Ascending aorta (tissue), 2 donors: Measurements from ENCODE around the gene MGAT3. TPM values are rescaled to one million over a fixed set of nuclear protein-coding genes. Genes with fewer than 3 reads are reported as not detected.
"Not testable (repeated sequence)": the region's sequence is repeated elsewhere in the genome, so short reads cannot be mapped to it uniquely, and the experiment has no call there.

Source experiments
- DNase-seq, 2 donors: peaks; one replicate each; pipeline ENCODE4 v3.0.0-alpha.2; 2019; ENCODE audit warnings: low spot score in 2 of 2
- H3K27ac ChIP-seq, 2 donors: fragments of 200-600 bp; sonication (generic); one replicate each; pipeline ENCODE4 v1.5.1; 2016 to 2017; ENCODE audit warnings: mild to moderate bottlenecking in 1 of 2
- H3K27me3 ChIP-seq: fragments of 200-600 bp; sonication (generic); one replicate; pipeline ENCODE4 v1.5.1; 2017
- H3K36me3 ChIP-seq, 2 donors: fragments of 200-600 bp; sonication (generic); one replicate each; pipeline ENCODE4 v1.5.1; 2016
- H3K4me1 ChIP-seq, 2 donors: fragments of 200-600 bp; sonication (generic); one replicate each; pipeline ENCODE4 v1.5.1; 2016 to 2017; ENCODE audit warnings: mild to moderate bottlenecking in 1 of 2
- H3K4me3 ChIP-seq, 2 donors: fragments of 200-600 bp; sonication (generic); one replicate each; pipeline ENCODE4 v1.5.1; 2016 to 2017; ENCODE audit warnings: mild to moderate bottlenecking in 1 of 2
- H3K9me3 ChIP-seq, 2 donors: fragments of 200-600 bp; sonication (generic); one replicate each; pipeline ENCODE4 v1.5.1; 2016
- intact Hi-C: fragments of 100-400 bp; cut with DNase I; formaldehyde crosslinking; loops from one replicate; pipeline ENCODE4 v1.15.1; 2023
- total RNA-seq: library from RNA; depleted of rRNA; stranded (reverse); fragments of >200 nt; gene quantifications from one replicate; pipeline ENCODE4 v1.1.0, GENCODE V29; 2016
- TF ChIP-seq, protein P1 (sequence below), 3 experiments: fragments of 200-600 bp in 2 of 3; fragments of 450-650 bp in 1 of 3; sonication (generic) in 2 of 3; IDR thresholded peaks; one replicate each; pipeline ENCODE4 v1.5.1; 2016 to 2019; ENCODE audit warnings: antibody characterized with exemption in 3 of 3, mild to moderate bottlenecking in 1 of 3, moderate library complexity in 1 of 3

Gene MGAT3
- total RNA-seq, 1 donor from 2014 or later = 9.8 TPM

GRCh38 chr22:39518144-39518786 is 61.5 kb downstream of the MGAT3 start:
- TF ChIP-seq, protein P1, sequence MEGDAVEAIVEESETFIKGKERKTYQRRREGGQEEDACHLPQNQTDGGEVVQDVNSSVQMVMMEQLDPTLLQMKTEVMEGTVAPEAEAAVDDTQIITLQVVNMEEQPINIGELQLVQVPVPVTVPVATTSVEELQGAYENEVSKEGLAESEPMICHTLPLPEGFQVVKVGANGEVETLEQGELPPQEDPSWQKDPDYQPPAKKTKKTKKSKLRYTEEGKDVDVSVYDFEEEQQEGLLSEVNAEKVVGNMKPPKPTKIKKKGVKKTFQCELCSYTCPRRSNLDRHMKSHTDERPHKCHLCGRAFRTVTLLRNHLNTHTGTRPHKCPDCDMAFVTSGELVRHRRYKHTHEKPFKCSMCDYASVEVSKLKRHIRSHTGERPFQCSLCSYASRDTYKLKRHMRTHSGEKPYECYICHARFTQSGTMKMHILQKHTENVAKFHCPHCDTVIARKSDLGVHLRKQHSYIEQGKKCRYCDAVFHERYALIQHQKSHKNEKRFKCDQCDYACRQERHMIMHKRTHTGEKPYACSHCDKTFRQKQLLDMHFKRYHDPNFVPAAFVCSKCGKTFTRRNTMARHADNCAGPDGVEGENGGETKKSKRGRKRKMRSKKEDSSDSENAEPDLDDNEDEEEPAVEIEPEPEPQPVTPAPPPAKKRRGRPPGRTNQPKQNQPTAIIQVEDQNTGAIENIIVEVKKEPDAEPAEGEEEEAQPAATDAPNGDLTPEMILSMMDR (IDR thresholded peaks at IDR 0.05) = no peak
- Histone ChIP-seq H3K36me3 (peaks cover 52 to 63% of the 10 kb centered on the region in 2 donors), H3K9me3 (no peaks in the 10 kb centered on the region), H3K4me3 (no peak overlapping the region), H3K27me3 (no peaks in the 10 kb centered on the region), H3K4me1 (peaks cover 18 to 22% of the 10 kb centered on the region in 2 donors), H3K27ac (peak overlapping the region; percentile 100)
- no peak for DNase-seq
- intact Hi-C loops = loop anchor here (5.0 kb wide), 1 partner anchor 86 kb away; no protein-coding TSS in a partner anchor

DNA sequence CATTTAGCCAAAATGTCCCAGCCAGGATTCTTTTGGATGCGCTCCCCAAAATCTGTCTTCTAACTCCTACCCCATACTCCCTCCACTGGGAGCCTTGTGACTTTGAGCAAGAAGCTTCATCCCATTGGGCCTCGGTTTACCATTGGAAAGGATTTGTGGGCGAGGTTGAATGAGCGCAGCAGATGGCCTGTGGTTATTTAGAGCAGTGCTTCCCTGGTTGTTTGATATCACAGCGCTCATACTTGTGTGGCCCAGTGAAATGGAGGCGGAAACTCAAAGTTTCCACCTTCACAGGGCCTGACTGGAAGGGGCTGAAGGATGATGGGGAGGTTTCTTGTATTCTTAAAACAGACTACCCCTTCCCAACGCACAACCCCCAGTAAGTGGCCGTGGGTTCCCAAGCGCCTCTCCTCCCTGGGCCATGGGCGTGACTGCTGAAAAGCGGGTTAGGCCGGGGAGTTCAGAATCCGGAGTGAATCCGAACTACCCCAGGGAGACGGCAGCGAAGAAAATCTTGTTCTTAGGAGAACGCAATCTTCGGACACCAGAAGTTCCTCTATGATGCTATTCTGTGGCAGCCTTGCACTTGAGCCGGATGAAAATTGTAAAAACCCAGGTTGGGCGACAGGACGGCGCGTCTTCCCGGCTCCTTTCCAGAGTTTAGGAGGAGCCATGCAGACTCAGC is 62.3 kb downstream of the MGAT3 start:
- DNase-seq = no peak
- H3K36me3 ChIP-seq = peaks cover 51 to 62% of the 10 kb centered on the region in 2 donors
- peak overlapping the region; percentile 92 to 100 for H3K4me3 ChIP-seq
- peaks cover 24 to 26% of the 10 kb centered on the region in 2 donors for H3K4me1 ChIP-seq
- no peaks in the 10 kb centered on the region for H3K27me3 ChIP-seq
- intact Hi-C loops = loop anchor here (5.0 kb wide), 1 partner anchor 87 kb away; no protein-coding TSS in a partner anchor
- H3K9me3 ChIP-seq = no peaks in the 10 kb centered on the region
- peak overlapping the region; percentile 100 for H3K27ac ChIP-seq
- TF ChIP-seq, protein P1 (IDR thresholded peaks at IDR 0.05) = no peak

- peak; percentile 95 to 99 for DNase-seq
- Histone ChIP-seq H3K9me3 (no peaks in the 10 kb centered on the region), H3K4me1 (peaks cover 27 to 32% of the 10 kb centered on the region in 2 donors), H3K4me3 (peak overlapping the region; percentile 92 to 100), H3K27me3 (no peaks in the 10 kb centered on the region), H3K36me3 (peaks cover 52 to 64% of the 10 kb centered on the region in 2 donors), H3K27ac (peak overlapping the region; percentile 100)
- TF ChIP-seq, protein P1 (IDR thresholded peaks at IDR 0.05) = peak in 2 of 3 experiments; percentile 29 to 56
- intact Hi-C loops = loop anchor here (1.0 to 5.0 kb wide), 4 partner anchors 13 to 202 kb away; partner anchors contain the start of genes MIEF1, RPL3 and RPS19BP1
Measured at GRCh38 chr22:39519681-39520225, 62.9 kb downstream of the MGAT3 start.

GRCh38 chr22:39520226-39521105 is 63.7 kb downstream of the MGAT3 start, which contains the start of gene ATF4:
TSS of gene ATF4 (plus strand) at chr22:39520562. CDS start at chr22:39521446, 884 bp downstream.
- DNase-seq = peak in 1 of 2 donors; percentile 93
- peak within 1 kb of the TSS; percentile 92 to 100 for H3K4me3 ChIP-seq
- peaks cover 27 to 37% of the 10 kb centered on the region in 2 donors for H3K4me1 ChIP-seq
- H3K27me3 ChIP-seq = no peaks in the 10 kb centered on the region
- no peaks in the 10 kb centered on the region for H3K9me3 ChIP-seq
- intact Hi-C loops = loop anchor here (1.0 to 5.0 kb wide), 4 partner anchors 9 to 203 kb away; partner anchors contain the start of genes MIEF1, RPL3 and RPS19BP1
- peaks cover 51 to 64% of the 10 kb centered on the region in 2 donors for H3K36me3 ChIP-seq
- TF ChIP-seq, protein P1 (IDR thresholded peaks at IDR 0.05) = peak in 1 of 3 experiments; percentile 3
- H3K27ac ChIP-seq = peak within 1 kb of the TSS; percentile 100

GRCh38 chr22:39521106-39521885 is 64.5 kb downstream of the MGAT3 start:
- H3K4me3 ChIP-seq = peak overlapping the region; percentile 92 to 100
- intact Hi-C loops = loop anchor here (1.0 to 5.0 kb wide), 2 partner anchors 8 to 204 kb away; partner anchors contain the start of gene RPL3
- H3K9me3 ChIP-seq, DNase-seq, H3K27me3 ChIP-seq: not testable (repeated sequence)
- peak overlapping the region; percentile 100 for H3K27ac ChIP-seq
- H3K4me1 ChIP-seq = peaks cover 27 to 37% of the 10 kb centered on the region in 2 donors
- H3K36me3 ChIP-seq = peaks cover 48 to 58% of the 10 kb centered on the region in 2 donors

- H3K27me3 ChIP-seq, DNase-seq, H3K9me3 ChIP-seq: not testable (repeated sequence)
- Histone ChIP-seq H3K36me3 (peaks cover 48 to 56% of the 10 kb centered on the region in 2 donors), H3K27ac (peak overlapping the region; percentile 100), H3K4me1 (peaks cover 27 to 40% of the 10 kb centered on the region in 2 donors), H3K4me3 (peak overlapping the region; percentile 92 to 100)
- intact Hi-C loops = loop anchor here (5.0 kb wide), 1 partner anchor 205 kb away; the partner anchor contains the start of gene RPL3
Measured at GRCh38 chr22:39522091-39522490, 65.3 kb downstream of the MGAT3 start.
